CD4-positive, alpha-beta T cell treated with Interleukin-6 at 100 ng/mL for 8 hours (primary cell): ENCODE data around the gene RITA1.

Experiments used
- DNase-seq: peaks from one replicate; pipeline ENCODE4 v3.0.0-alpha.2; 2020; ENCODE audit warnings: mixed read lengths, low spot score

The RITA1 gene

DNA sequence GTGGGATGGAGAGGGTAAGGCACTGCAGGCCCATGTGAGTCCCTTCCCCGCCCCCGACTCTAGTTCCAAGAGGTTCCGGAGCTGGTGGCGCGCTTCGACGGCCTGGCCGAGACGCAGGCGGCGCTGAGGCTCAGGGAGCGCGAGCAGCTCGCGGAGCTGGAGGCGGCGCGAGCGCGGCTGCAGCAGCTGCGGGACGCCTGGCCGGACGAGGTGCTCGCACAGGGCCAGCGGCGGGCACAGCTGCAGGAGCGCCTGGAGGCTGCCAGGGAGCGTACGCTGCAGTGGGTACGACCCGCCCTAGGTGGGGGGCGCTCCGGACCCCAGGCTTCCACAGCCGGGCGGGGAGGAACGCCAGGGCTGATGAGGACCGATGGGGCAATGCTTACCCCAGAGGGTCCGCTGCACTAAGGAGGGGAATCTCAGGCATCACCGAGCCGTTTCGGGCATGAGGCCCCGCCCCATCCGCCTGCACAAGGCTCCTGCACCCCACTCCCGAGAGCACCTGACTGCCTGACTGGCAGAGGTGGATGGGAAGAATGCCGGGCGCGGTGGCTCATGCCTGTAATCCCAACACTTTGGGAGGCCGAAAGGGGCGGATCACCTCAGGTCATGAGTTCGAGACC, 31.1 kb upstream of the RITA1 start:
- no peak for DNase-seq

DNA sequence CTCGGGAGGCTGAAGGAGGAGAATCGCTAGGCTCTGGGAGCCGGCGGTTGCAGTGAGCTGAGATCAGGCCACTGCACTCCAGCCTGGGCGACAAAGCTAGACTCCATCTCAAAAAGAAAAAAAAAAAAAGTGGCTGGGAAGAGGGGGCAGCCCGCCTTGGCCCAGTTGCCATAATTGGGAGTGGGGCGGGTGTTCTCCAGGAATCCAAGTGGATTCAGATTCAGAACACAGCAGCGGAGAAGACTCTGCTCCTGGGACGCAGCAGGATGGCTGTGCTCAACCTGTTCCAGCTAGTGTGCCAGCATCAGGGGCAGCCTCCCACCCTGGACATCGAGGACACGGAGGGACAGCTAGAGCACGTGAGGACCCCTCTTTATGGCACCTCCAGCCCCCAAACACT, 30.5 kb upstream of the RITA1 start:
- DNase-seq, result no peak

DNA sequence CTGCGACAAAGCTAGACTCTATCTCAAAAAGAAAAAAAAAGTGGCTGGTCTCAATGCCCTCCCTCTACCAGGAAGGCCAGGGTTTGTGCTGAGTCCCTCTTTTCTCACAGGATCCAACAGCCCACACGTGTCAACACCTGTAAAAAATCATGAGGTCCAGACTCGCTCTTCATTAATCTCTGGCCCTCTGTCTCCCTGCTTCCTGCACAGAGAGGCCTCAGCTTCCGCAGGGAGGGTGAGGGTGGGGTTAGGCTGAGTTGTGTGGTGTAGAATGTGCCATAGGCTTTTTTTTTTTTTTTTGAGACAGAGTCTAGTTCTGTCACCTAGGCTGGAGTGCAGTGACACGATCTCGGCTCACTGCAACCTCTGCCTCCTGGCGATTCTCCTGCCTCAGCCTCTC, 29.9 kb upstream of the RITA1 start:
- DNase-seq, result no peak

DNA sequence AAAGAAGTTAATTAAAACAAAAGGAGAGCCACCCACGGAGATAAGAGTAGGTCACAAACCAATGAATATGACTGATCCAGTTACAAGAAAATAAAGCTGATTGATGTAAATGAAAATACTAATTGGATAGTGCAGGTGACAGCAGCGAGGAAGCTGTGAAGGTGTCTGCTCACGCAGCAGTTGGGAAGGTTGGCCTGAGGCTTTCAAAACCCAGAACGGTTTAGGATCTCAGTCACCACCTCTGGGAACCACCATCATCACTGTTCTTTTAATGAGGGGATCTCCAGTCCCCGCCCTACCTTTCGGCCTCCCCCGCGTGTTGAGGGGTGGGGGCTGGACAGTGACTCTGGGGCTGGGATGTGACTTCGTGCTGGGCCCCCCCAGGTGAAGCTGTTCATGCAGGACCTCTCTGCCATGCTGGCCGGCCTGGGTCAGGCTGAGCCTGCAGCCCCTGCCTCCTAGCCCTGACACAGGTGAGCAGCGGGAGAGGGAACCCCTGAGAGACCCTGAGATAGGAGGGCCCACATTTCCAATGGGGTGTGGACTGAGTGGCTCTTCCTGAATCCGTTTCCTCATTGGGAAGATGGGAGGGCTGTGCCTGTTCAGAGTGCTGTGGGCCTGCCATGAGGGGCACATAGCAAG, 28.2 kb upstream of the RITA1 start:
- DNase-seq, result no peak

- DNase-seq, result no peak
Observed at GRCh38 chr12:113158439-113159203, 26.9 kb upstream of the RITA1 start.

- DNase-seq, result no peak
Observed at GRCh38 chr12:113159937-113160336, 25.6 kb upstream of the RITA1 start.

DNA sequence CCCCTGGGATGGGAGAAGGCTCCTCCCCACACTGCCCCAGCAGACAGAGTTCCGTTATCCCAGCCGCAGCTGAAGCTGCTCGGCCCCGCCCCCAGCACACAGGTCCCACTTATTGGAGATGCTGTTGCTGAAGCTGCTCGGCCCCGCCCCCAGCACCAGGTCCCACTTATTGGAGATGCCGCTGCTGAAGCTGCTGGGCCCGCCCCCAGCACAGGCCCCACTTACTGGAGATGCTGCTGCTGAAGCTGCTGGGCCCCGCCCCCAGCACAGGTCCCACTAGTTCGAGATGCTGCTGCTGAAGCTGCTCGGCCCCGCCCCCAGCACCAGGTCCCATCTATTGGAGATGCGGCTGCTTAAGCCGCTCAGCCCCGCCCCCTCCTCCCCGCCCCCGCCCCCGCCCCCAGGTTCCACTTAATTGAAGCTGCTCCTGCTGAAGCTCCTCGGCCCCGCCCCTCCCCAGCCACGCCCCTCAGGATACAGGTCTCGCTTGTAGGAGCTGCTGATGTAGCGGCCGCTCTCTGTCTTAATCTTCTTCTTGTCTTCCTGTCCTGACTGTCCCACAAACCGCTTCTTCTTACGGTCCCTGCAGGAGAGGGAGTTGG, 24.0 kb upstream of the RITA1 start:
- no peak for DNase-seq

GRCh38 chr12:113162102-113163029, 23.2 kb upstream of the RITA1 start:
- DNase-seq, result no peak

- no peak for DNase-seq
Observed at GRCh38 chr12:113163030-113163360, 22.5 kb upstream of the RITA1 start.

DNA sequence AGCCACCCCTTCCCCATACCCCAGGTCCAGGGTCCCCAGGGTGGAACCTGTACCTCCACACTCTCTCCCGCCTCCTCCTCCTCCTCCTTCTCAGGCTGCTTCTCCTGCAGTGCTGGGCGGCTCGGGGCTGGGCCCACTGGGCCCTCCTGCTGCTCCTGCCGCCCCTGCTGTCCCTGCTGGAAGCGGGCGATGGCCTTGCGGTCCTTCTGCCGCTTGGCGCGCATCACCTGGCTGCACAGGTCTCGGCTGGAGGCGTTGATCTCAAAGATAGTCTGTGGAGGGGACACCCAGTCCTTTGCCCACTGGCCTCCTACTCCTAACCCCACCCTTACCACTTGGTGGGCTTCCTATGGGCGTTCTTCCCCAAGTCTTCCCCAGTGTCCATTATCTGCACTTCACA, 21.5 kb upstream of the RITA1 start:
- no peak for DNase-seq

DNA sequence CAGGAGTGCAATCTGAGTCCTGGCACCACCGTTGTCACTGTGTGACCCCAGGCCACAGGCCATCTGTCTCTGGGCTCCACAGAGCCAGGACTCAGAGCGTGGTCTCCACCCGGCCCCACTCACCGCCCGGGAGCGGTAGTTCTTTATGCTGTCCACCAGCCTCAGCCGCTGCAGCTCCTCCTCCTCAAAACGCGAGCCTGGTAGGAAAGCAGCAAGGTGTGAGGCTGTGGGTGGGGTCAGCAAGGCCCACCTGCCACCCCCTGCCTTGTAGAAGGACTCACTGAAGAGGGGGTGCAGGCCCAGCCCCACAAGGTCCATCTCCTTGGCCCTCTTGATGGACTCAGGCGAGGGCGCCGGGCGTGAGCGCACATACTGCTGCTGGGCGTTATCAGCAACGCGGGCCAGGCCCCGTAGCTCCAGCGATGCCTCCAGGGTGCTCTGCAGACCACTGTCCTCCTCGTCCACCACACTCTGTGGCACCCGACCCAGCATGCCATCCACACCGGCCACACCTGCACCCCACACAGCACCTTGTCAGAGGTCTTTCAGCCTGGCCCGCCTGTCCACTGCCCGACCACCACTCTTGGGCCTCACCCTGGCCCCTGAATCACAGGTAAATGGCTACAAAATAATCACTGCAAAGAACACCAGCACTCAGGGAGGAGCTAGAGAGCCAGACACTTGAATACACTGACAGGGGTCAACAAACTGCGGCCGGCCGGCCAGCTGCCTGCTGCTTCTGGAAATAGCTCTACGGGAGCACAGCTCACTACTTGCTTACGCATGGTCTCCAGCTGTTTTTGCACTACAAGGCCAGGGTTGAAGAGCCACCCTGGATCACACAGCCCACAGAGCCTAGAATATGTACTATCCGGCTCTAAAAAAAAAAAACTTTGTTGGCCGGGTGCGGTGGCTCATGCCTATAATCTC, 19.7 kb upstream of the RITA1 start:
- DNase-seq, result no peak

DNA sequence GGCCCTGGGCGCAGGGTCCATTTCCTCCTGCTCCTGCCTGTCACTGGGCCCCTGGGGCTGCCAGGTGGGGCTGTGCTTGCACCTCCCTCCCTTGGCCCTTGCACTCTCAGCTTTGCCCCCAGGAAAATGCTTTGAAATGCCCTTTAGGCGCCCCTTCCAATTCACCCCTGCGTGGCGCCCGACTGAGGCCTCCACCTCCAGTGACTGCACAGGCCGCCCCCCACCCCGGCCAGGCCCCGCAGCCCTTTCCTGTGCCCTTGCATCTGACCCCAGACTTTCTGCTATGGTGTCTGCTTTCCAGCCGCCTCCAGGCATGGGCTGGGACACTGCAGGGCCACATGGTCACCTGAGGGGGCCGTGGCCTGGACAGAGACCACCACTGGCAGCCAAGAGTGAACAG, 17.7 kb upstream of the RITA1 start:
- DNase-seq, result no peak

- no peak for DNase-seq
Observed at GRCh38 chr12:113169697-113170096, 15.8 kb upstream of the RITA1 start.

DNA sequence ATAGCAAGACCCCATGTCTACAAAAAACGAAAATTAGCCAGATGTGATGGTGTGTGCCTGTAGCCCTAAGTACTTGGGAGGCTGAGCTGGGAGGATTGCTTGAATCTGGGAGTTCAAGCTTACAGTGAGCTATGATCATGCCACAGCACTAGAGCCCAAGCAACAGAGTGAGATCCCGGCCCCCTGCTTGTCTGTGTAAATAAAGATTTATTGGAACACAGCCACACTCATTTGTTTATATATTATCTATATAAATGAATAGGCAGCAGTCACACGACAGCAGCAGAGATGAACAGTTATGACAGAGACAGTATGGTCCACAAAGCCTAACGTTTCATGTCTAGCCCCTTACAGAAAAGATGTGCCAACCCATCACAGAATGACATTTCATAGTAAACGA, 15.1 kb upstream of the RITA1 start:
- no peak for DNase-seq

DNA sequence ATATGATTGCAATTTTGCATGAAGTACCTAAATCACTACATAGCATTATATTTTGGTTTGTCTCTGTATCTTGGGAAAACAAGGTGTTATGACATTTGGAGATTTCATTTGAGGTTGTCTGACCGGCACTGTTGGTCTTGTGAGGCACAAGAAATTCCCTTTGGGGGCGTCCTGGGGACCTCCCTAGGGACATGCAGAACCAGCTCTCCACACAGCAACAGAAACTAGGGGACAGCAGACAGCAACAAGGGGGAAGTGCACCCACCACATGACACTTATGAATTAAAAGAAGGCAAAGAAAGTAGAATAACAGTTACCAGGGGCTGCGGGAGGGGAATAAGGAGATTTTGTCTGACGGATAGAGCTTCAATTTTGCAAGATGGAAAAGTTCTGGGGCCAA, 14.6 kb upstream of the RITA1 start:
- DNase-seq, result no peak

DNA sequence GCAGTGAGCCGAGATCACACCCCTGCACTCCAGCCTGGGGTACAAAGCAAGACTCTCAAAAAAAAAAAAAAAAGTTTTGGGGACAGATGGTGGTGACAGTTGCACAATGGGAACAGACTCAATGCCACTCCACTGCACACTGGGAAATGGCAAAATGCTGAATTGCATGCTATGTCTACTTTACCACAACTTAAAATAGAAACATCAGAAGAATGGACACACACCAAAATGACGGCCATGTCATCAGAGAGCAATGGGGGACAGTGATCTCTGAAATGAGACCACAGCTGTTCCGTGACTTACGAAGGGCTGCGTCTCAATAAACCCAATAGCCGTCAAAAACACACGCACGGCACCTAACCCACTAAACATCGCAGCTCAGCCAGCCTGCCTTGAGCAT, 14.0 kb upstream of the RITA1 start:
- DNase-seq, result no peak

- no peak for DNase-seq
Observed at GRCh38 chr12:113172185-113172584, 13.3 kb upstream of the RITA1 start.

GRCh38 chr12:113173081-113173698, 12.3 kb upstream of the RITA1 start:
- no peak for DNase-seq

- DNase-seq, result peak; percentile 71
Observed at GRCh38 chr12:113174461-113175384, 10.8 kb upstream of the RITA1 start.
